GM12878 (cell line): ENCODE measurements around the gene HABP2. TPM values are rescaled to one million over a fixed set of nuclear protein-coding genes. Genes with fewer than 3 reads are reported as not detected.

Source experiments
- ATAC-seq: fragments of 200-7000 bp; cut with Tn5 transposase; 3 replicates; pipeline ENCODE4 v1.9.1; 2020; ENCODE audit warnings: mild to moderate bottlenecking, moderate library complexity
- BruUV-seq: library from RNA; stranded (reverse); fragments of 400-500 nt; replicated peaks from 2 replicates; lab custom pipeline; 2021; lab: Mats Ljungman, UMichigan
- CTCF ChIA-PET: fragments of 300-600 bp; sonication (Branson Sonifier 250); formaldehyde crosslinking; extraction: SDS; loops from one replicate; lab custom pipeline; 2021; ENCODE audit warnings: inconsistent platforms; lab: Yijun Ruan, JAX
- POLR2A ChIA-PET: fragments of 350-600 bp; formaldehyde crosslinking; extraction: SDS; loops from one replicate; lab custom pipeline; 2021; ENCODE audit warnings: inconsistent platforms; lab: Charles Lee
- RAD21 ChIA-PET: fragments of 300-600 bp; sonication (Branson Sonifier 250); formaldehyde crosslinking; loops from one replicate; lab custom pipeline; 2023; ENCODE audit warnings: antibody characterized with exemption; ENCODE audit not compliant: unreplicated experiment; lab: Charles Lee
- SMC1A ChIA-PET: fragments of 300-600 bp; sonication (Branson Sonifier 250); formaldehyde crosslinking; loops from one replicate; lab custom pipeline; 2023; ENCODE audit not compliant: unreplicated experiment, uncharacterized antibody; lab: Charles Lee
- DNase-seq: peaks from one replicate; pipeline ENCODE4 v3.0.0-alpha.2; 2011; ENCODE audit warnings: low read depth, low spot score
- FAIRE-seq: peaks from 3 replicates; lab custom pipeline; 2011; peaks lifted over from hg19 to GRCh38; lab: Jason Lieb, UNC
- H2AFZ ChIP-seq: 2 replicates; pipeline ENCODE4 v1.6.0; 2011; ENCODE audit warnings: low read depth, low read length, control low read depth; ENCODE audit not compliant: control insufficient read depth
- H3K27ac ChIP-seq: 2 replicates; pipeline ENCODE4 v1.5.1; 2011; ENCODE audit warnings: control low read depth; ENCODE audit not compliant: control insufficient read depth, insufficient read depth
- H3K27me3 ChIP-seq, 2 experiments: replicated peaks in 1 of 2; 2 replicates each; pipeline versions ENCODE4 v1.6.0 to v1.6.1; 2011; ENCODE audit warnings: low read length in 1 of 2; ENCODE audit not compliant: control insufficient read depth in 2 of 2, insufficient read depth in 2 of 2
- H3K36me3 ChIP-seq, 2 experiments: 2 replicates each; pipeline ENCODE4 v1.5.1; 2011; ENCODE audit warnings: low read length in 1 of 2; ENCODE audit not compliant: control insufficient read depth in 2 of 2, insufficient read depth in 2 of 2
- H3K4me1 ChIP-seq: 2 replicates; pipeline ENCODE4 v1.6.1; 2011; ENCODE audit warnings: mild to moderate bottlenecking, low read length, moderate library complexity, mixed read lengths; ENCODE audit not compliant: control insufficient read depth, insufficient read depth
- H3K4me2 ChIP-seq: 2 replicates; pipeline ENCODE4 v1.6.0; 2011; ENCODE audit warnings: control low read depth; ENCODE audit not compliant: control insufficient read depth, insufficient read depth
- H3K4me3 ChIP-seq: fragments of 200-600 bp; sonication (generic); 2 replicates; pipeline ENCODE4 v1.5.1; 2016
- H3K79me2 ChIP-seq: 2 replicates; pipeline ENCODE4 v1.6.0; 2011; ENCODE audit warnings: low read length; ENCODE audit not compliant: control insufficient read depth, insufficient read depth
- H3K9ac ChIP-seq: 2 replicates; pipeline ENCODE4 v1.8.0; 2011; ENCODE audit warnings: low read length, control low read depth, mixed read lengths; ENCODE audit not compliant: control insufficient read depth, insufficient read depth
- H3K9me3 ChIP-seq: replicated peaks from 3 replicates; pipeline ENCODE4 v1.5.1; 2011; ENCODE audit warnings: mild to moderate bottlenecking, low read length; ENCODE audit not compliant: control insufficient read depth, insufficient read depth
- H4K20me1 ChIP-seq: 2 replicates; pipeline ENCODE4 v1.6.0; 2011; ENCODE audit not compliant: control insufficient read depth, insufficient read depth
- FOXM1 ChIP-seq: IDR thresholded peaks from 2 replicates; pipeline ENCODE4 v1.6.1; 2012; ENCODE audit warnings: low read depth, mild to moderate bottlenecking, inconsistent platforms, low read length, moderate library complexity
- MEF2A ChIP-seq: IDR thresholded peaks from 2 replicates; pipeline ENCODE4 v1.6.1; 2011; ENCODE audit warnings: low read depth, mild to moderate bottlenecking, low read length, moderate library complexity; ENCODE audit not compliant: insufficient read depth
- NFIC ChIP-seq: IDR thresholded peaks from 2 replicates; pipeline ENCODE4 v1.6.1; 2012; ENCODE audit warnings: low read depth, mild to moderate bottlenecking, inconsistent platforms, low read length, moderate library complexity
- SP1 ChIP-seq: IDR thresholded peaks from one replicate; pipeline ENCODE4 v1.6.1; 2011; ENCODE audit warnings: low read depth, low read length
- SRF ChIP-seq, 2 experiments: IDR thresholded peaks; 2 replicates each; pipeline ENCODE4 v1.6.1; 2011; ENCODE audit warnings: low read depth in 2 of 2, low read length in 2 of 2, mild to moderate bottlenecking in 1 of 2, moderate library complexity in 1 of 2
- WGBS: methylation state at CpG from one replicate; pipeline ENCODE4 v1.1.6; 2016; ENCODE audit warnings: low lambda C conversion rate; ENCODE audit not compliant: insufficient replicate concordance, insufficient coverage; ENCODE audit errors: missing lambda C conversion rate; 5-methylcytosine and 5-hydroxymethylcytosine counted together
- in situ Hi-C: fragments of 300-500 bp; cut with MboI; formaldehyde crosslinking; loops from 9 replicates; pipeline ENCODE4 v1.14.3; 2018; ENCODE audit warnings: mixed read lengths
- intact Hi-C: fragments of 100-400 bp; cut with micrococcal nuclease; formaldehyde crosslinking; loops from one replicate; pipeline ENCODE4 v1.14.2; 2022; ENCODE audit not compliant: unreplicated experiment
- polyA plus RNA-seq, 11 experiments: library from polyadenylated mRNA; depleted of rRNA in 4 of 11; unstranded in 6 of 11; stranded (reverse) in 5 of 11; fragments of >200 nt; fragmentation: Nextera tagmentation in 4 of 11; fragmentation: Illumina TruSeq in 1 of 11; extraction: Ambion mirVana in 4 of 11; extraction: Trizol in 1 of 11; gene quantifications; 1 replicate in 1 of 11; 2 replicates in 10 of 11; pipeline versions ENCODE4 v1.2.1 to v1.2.3, GENCODE V29; 2011 to 2016; ENCODE audit warnings: inconsistent platforms in 2 of 11, missing spikeins in 2 of 11, low read depth in 1 of 11
- total RNA-seq, 4 experiments: library from RNA; depleted of rRNA in 3 of 4; stranded (reverse); fragments of >200 nt in 3 of 4; fragmentation: Illumina TruSeq in 1 of 4; extraction: Trizol in 1 of 4; gene quantifications; 2 replicates each; pipeline versions ENCODE4 v1.2.1 to v1.2.3, GENCODE V29; 2013 to 2021
- TF ChIP-seq, protein P1 (sequence below): fragments of 450-650 bp; IDR thresholded peaks from 2 replicates; pipeline ENCODE4 v1.6.1; 2017; ENCODE audit warnings: mild to moderate bottlenecking, low read depth, inconsistent platforms; ENCODE audit not compliant: poor library complexity, severe bottlenecking
- TF ChIP-seq, protein P2 (sequence below): fragments of 450-650 bp; IDR thresholded peaks from 2 replicates; pipeline ENCODE4 v1.6.1; 2016; ENCODE audit warnings: mild to moderate bottlenecking
- TF ChIP-seq, protein P3 (sequence below): fragments of 150-350 bp; IDR thresholded peaks from 2 replicates; pipeline ENCODE4 v1.6.1; 2014; ENCODE audit warnings: mild to moderate bottlenecking, low read depth, low read length

Gene HABP2
- total and polyA plus RNA-seq, 10 of the 15 experiments (the other 5 are each of a cell fraction or from before 2014, with no cell fraction given), result 0.13 TPM; not detected in 9

DNA sequence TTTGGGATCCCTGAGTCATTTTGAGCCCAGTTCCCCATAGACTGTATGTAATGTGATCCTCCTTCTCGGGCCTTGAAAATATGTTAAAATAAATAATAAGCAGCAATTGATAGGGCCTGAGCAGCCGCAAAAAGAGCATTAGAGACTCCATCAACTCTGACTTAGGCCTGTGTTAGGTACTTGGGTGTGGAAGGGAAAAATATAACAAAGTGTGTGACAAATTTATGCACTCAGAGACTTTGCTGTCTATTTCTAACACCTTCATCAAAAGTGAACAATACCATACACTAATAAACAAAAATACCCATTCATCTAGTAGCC lies 31.4 kb upstream of the HABP2 start:
- H3K27ac ChIP-seq, result no peak overlapping the region
- ChIA-PET CTCF (interaction anchor here (1.6 to 2.3 kb wide), 3 partner anchors 9 to 1049 kb away, joined by 4 to 9 read pairs (median 7); no protein-coding TSS in a partner anchor), POLR2A (no interaction called here), SMC1A (interaction anchor here (0.7 kb wide), 1 partner anchor 1029 kb away, joined by 3 read pairs; no protein-coding TSS in a partner anchor), RAD21 (interaction anchor here (0.5 to 1.0 kb wide), 2 partner anchors 42 to 989 kb away, joined by 3 to 4 read pairs; no protein-coding TSS in a partner anchor)
- no peaks in the 10 kb centered on the region for H4K20me1 ChIP-seq
- WGBS, result 42% methylated on average over 2 of the region's 2 CpGs
- no peak overlapping the region for H3K4me3 ChIP-seq
- H3K27me3 ChIP-seq, result no peaks in the 10 kb centered on the region; a peak in 1 of 4 replicates
- DNase-seq (no peak), FAIRE-seq (no peak), ATAC-seq (no peak)
- no peak overlapping the region for H2AFZ ChIP-seq
- BruUV-seq, result no TSS peak
- TF ChIP-seq FOXM1 (no peak), SP1 (no peak), MEF2A (no peak), NFIC (no peak)
- H3K4me1 ChIP-seq, result no peaks in the 10 kb centered on the region
- no peak overlapping the region for H3K4me2 ChIP-seq
- H3K36me3 ChIP-seq, result no peaks in the 10 kb centered on the region
- H3K79me2 ChIP-seq, result no peaks in the 10 kb centered on the region
- in situ Hi-C loops, result no loop called here
- H3K9me3 ChIP-seq, result no peaks in the 10 kb centered on the region
- intact Hi-C loops, result loop anchor here (10.0 kb wide), 3 partner anchors 797 to 1047 kb away; no protein-coding TSS in a partner anchor
- H3K9ac ChIP-seq, result no peak overlapping the region

DNA sequence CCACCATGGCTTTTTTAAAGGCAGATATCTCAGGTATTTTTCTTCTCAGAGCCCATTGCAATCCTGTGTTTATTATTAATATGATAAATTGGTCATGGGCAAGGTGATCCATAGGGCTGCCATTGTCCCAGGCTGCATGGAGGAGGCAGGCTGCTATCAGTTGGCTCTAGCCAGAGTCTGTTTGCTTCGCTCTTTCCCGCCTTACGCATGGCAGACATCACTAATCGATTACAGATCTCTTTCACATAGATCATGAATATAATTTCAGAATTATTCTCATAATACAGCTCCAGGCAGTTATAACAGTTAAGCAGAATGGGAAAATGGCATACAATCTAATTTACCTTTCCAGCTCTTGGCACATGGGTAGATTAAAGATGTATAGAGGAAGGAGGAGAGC lies 30.4 kb upstream of the HABP2 start:
- Histone ChIP-seq H3K9ac (no peak overlapping the region), H2AFZ (no peak overlapping the region), H3K27me3 (no peaks in the 10 kb centered on the region; a peak in 1 of 4 replicates), H3K27ac (no peak overlapping the region), H3K4me1 (no peaks in the 10 kb centered on the region), H4K20me1 (no peaks in the 10 kb centered on the region), H3K9me3 (no peaks in the 10 kb centered on the region), H3K79me2 (no peaks in the 10 kb centered on the region), H3K4me3 (no peak overlapping the region), H3K4me2 (no peak overlapping the region), H3K36me3 (no peaks in the 10 kb centered on the region)
- POLR2A ChIA-PET, result no interaction called here
- no peak for ATAC-seq
- no peak for DNase-seq
- TF ChIP-seq SRF (IDR thresholded peaks at IDR 0.05; ENCODE audit: low read depth in 2 of 2, low read length in 2 of 2), result 0 out of 4 replicates have a peak, but pooled peaks of 1 of the 2 experiments have one; percentile 6
- TF ChIP-seq, protein P1, sequence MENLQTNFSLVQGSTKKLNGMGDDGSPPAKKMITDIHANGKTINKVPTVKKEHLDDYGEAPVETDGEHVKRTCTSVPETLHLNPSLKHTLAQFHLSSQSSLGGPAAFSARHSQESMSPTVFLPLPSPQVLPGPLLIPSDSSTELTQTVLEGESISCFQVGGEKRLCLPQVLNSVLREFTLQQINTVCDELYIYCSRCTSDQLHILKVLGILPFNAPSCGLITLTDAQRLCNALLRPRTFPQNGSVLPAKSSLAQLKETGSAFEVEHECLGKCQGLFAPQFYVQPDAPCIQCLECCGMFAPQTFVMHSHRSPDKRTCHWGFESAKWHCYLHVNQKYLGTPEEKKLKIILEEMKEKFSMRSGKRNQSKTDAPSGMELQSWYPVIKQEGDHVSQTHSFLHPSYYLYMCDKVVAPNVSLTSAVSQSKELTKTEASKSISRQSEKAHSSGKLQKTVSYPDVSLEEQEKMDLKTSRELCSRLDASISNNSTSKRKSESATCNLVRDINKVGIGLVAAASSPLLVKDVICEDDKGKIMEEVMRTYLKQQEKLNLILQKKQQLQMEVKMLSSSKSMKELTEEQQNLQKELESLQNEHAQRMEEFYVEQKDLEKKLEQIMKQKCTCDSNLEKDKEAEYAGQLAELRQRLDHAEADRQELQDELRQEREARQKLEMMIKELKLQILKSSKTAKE, result no peak
- TF ChIP-seq, protein P2, sequence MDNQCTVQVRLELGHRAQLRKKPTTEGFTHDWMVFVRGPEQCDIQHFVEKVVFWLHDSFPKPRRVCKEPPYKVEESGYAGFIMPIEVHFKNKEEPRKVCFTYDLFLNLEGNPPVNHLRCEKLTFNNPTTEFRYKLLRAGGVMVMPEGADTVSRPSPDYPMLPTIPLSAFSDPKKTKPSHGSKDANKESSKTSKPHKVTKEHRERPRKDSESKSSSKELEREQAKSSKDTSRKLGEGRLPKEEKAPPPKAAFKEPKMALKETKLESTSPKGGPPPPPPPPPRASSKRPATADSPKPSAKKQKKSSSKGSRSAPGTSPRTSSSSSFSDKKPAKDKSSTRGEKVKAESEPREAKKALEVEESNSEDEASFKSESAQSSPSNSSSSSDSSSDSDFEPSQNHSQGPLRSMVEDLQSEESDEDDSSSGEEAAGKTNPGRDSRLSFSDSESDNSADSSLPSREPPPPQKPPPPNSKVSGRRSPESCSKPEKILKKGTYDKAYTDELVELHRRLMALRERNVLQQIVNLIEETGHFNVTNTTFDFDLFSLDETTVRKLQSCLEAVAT, result peak; percentile 68; the same call in 1 of the 2 replicates
- TF ChIP-seq, protein P3, sequence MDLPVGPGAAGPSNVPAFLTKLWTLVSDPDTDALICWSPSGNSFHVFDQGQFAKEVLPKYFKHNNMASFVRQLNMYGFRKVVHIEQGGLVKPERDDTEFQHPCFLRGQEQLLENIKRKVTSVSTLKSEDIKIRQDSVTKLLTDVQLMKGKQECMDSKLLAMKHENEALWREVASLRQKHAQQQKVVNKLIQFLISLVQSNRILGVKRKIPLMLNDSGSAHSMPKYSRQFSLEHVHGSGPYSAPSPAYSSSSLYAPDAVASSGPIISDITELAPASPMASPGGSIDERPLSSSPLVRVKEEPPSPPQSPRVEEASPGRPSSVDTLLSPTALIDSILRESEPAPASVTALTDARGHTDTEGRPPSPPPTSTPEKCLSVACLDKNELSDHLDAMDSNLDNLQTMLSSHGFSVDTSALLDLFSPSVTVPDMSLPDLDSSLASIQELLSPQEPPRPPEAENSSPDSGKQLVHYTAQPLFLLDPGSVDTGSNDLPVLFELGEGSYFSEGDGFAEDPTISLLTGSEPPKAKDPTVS, result no peak
- in situ Hi-C loops (no loop called here), intact Hi-C loops (loop anchor here (10.0 kb wide), 3 partner anchors 798 to 1048 kb away; no protein-coding TSS in a partner anchor)
- WGBS, result 59% methylated on average over 4 of the region's 4 CpGs
- RAD21 ChIA-PET, result no interaction called here
- no peak for FAIRE-seq
- SMC1A ChIA-PET, result no interaction called here
- BruUV-seq, result no TSS peak
- CTCF ChIA-PET, result interaction anchor here (1.6 to 2.3 kb wide), 2 partner anchors 10 to 1050 kb away, joined by 4 to 7 read pairs; no protein-coding TSS in a partner anchor
